ENCODE results near the gene MBD5.

- no peak for TF ChIP-seq CTCF (IDR thresholded peaks at IDR 0.05)
- TF ChIP-seq POLR2A (IDR thresholded peaks at IDR 0.05), result no peak
These were observed 164.1 kb downstream of the MBD5 start for GRCh38 chr2:148184976-148185375.
